Right lobe of liver (tissue), 4 donors: ENCODE measurements around the gene ARHGAP15.

ENCODE experiments used
- CTCF ChIP-seq, 4 donors: fragments of 200-600 bp in 3 of 4; fragments of 450-650 bp in 1 of 4; IDR thresholded peaks; one replicate each; pipeline versions ENCODE4 v1.5.1 to v1.8.0; 2016 to 2022; ENCODE audit warnings: antibody characterized with exemption in 4 of 4, mild to moderate bottlenecking in 2 of 4
- POLR2A ChIP-seq: fragments of 450-650 bp; IDR thresholded peaks from one replicate; pipeline ENCODE4 v1.6.1; 2017; ENCODE audit warnings: antibody characterized with exemption, mild to moderate bottlenecking
- donor health status: DM: no; HTN: no; CAD: no.
- donor health status: DM: no; HTN: no; CAD: no.
- donor health status: DM: no; HTN: yes; CAD: no.

- TF ChIP-seq CTCF (IDR thresholded peaks at IDR 0.05) (no peak), POLR2A (no peak)
Observed at GRCh38 chr2:143696651-143697050, 567.4 kb downstream of the ARHGAP15 start.
